DMS114 treated with DMSO at 0.1 percent for 48 hours (cell line): Measurements from ENCODE around the gene ZIC5.

ENCODE experiments used
- DNase-seq: peaks from one replicate; lab custom pipeline; 2025; ENCODE audit not compliant: unreplicated experiment; lab: John Stamatoyannopoulos, UW

ZIC5 gene

DNA sequence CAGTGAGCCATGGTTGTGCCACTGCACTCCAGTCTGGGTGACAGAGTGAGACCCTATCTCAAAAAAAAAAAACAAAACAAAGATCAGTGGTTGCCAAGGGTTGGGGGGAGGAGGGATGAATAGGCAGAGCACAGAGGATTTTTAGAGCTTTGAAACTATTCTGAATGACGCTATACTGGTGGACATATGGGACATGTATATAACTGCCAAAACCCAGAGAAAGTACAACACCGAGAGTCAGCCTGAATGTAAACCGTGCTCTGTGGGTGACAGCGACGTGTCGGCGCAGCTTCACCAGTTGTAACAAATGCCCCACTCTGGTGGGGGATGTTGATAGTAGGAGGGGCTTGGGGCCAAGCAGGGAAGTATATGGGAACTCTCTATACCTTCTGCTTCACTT, 32.9 kb downstream of the ZIC5 start:
- no peak for DNase-seq

- DNase-seq = no peak
These were observed 35.8 kb downstream of the ZIC5 start for GRCh38 chr13:99935772-99936171.

- no peak for DNase-seq
These were observed 38.7 kb downstream of the ZIC5 start for GRCh38 chr13:99932912-99933311.

- DNase-seq = no peak
These were observed 40.6 kb downstream of the ZIC5 start for GRCh38 chr13:99930925-99931324.

- DNase-seq = no peak
These were observed 41.7 kb downstream of the ZIC5 start for GRCh38 chr13:99929866-99930265.

GRCh38 chr13:99926014-99926731, 45.4 kb downstream of the ZIC5 start:
- no peak for DNase-seq

- DNase-seq = no peak
These were observed 47.5 kb downstream of the ZIC5 start for GRCh38 chr13:99923877-99924582.

- no peak for DNase-seq
These were observed 48.7 kb downstream of the ZIC5 start for GRCh38 chr13:99922631-99923404.

GRCh38 chr13:99919132-99919531, 52.4 kb downstream of the ZIC5 start:
- DNase-seq = no peak

DNA sequence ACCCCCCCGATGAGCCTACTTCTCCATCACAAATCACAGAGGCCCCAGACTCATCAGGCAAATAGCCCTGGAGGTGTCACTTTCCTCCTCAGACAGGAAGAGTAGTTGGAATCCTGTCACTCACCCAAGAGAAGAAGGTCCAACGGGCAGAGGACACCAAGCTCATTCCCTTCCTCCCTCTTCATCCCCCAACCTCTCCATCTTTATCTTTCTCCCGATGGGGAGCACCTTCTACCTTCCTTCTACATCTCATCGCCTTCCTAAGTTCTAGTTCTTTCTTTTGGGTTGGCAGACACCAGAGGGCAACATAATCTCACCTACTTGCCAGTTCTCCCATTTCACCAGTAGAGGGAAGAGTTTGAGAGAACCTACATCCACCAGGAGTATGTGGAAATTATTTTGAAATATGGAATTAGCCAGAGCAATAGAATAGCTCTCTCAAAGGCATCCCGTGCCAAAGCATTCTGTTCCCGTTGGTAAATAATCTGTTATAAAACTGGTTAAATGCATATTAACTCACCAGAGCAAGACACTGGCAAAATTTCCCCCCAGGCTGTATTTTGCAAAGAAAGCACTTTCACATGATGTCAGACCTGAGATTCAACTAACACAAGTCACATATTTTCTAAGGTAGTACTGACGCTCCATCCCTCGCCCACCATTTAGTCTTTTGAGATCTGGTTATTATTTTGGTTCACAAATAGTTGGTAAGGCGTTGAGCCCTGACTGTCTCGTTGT, 55.0 kb downstream of the ZIC5 start:
- DNase-seq = peak; percentile 61

GRCh38 chr13:99913167-99913566, 58.4 kb downstream of the ZIC5 start:
- DNase-seq = no peak
